HepG2 (cell line): ENCODE results near the gene COX18. TPM values are rescaled to one million over a fixed set of nuclear protein-coding genes. Genes with fewer than 3 reads are reported as not detected.

ENCODE experiments used
- ATAC-seq: fragments of 200-7000 bp; cut with Tn5 transposase; 3 replicates; pipeline ENCODE4 v1.9.1; 2020; ENCODE audit warnings: mild to moderate bottlenecking, moderate library complexity
- BruUV-seq: library from RNA; stranded (reverse); fragments of 400-500 nt; replicated peaks from 2 replicates; lab custom pipeline; 2021; lab: Mats Ljungman, UMichigan
- CTCF ChIA-PET: fragments of 300-600 bp; formaldehyde crosslinking; extraction: SDS; loops from one replicate; lab custom pipeline; 2021; ENCODE audit warnings: low total read pairs, inconsistent platforms, low intra/inter-chr PET ratio; lab: Yijun Ruan, JAX
- POLR2A ChIA-PET: fragments of 350-600 bp; sonication (Branson Sonifier 250); formaldehyde crosslinking; loops from one replicate; lab custom pipeline; 2020; ENCODE audit warnings: antibody characterized with exemption, inconsistent platforms; lab: Yijun Ruan, JAX
- DNase-seq: peaks from one replicate; pipeline ENCODE4 v3.0.0-alpha.2; 2015; ENCODE audit warnings: low spot score
- FAIRE-seq: peaks from 3 replicates; lab custom pipeline; 2011; peaks lifted over from hg19 to GRCh38; lab: Jason Lieb, UNC
- H2AFZ ChIP-seq: one replicate; pipeline ENCODE4 v1.6.1; 2011; ENCODE audit warnings: low read length, inconsistent platforms
- H3K27ac ChIP-seq: fragments of 300-600 bp; 3 replicates; pipeline ENCODE4 v1.8.0; 2011; ENCODE audit warnings: mixed run types, mild to moderate bottlenecking, mixed read lengths, low read length, inconsistent platforms; ENCODE audit not compliant: insufficient read depth; ENCODE audit errors: extremely low read length
- H3K27me3 ChIP-seq, 2 experiments: fragments of 200-600 bp in 1 of 2; 2 replicates in 1 of 2; 3 replicates in 1 of 2; pipeline versions ENCODE4 v1.6.0 to v1.8.0; 2011; ENCODE audit warnings: low read length in 2 of 2, mild to moderate bottlenecking in 2 of 2, moderate library complexity in 2 of 2, inconsistent platforms in 1 of 2; ENCODE audit not compliant: insufficient read depth in 2 of 2, control insufficient read depth in 1 of 2
- H3K36me3 ChIP-seq, 2 experiments: fragments of 200-600 bp in 1 of 2; replicated peaks in 1 of 2; 2 replicates in 1 of 2; 3 replicates in 1 of 2; pipeline versions ENCODE4 v1.5.1 to v1.8.0; 2011; ENCODE audit warnings: low read length in 2 of 2, inconsistent platforms in 1 of 2; ENCODE audit not compliant: insufficient read depth in 2 of 2, control insufficient read depth in 1 of 2
- H3K4me1 ChIP-seq: 2 replicates; pipeline ENCODE4 v1.5.1; 2012; ENCODE audit warnings: low read length, inconsistent platforms; ENCODE audit not compliant: insufficient read depth
- H3K4me2 ChIP-seq: 2 replicates; pipeline ENCODE4 v1.6.0; 2011; ENCODE audit warnings: low read depth, low read length, inconsistent platforms
- H3K4me3 ChIP-seq, 3 experiments: fragments of 200-600 bp in 1 of 3; sonication (generic), shearing (Covaris generic) in 1 of 3; replicated peaks in 1 of 3; 2 replicates each; pipeline ENCODE4 v1.5.1; 2011 to 2016; ENCODE audit warnings: low read length in 3 of 3, inconsistent platforms in 2 of 3, low read depth in 2 of 3, mild to moderate bottlenecking in 2 of 3, control low read depth in 1 of 3, mixed read lengths in 1 of 3; ENCODE audit not compliant: insufficient read depth in 1 of 3
- H3K79me2 ChIP-seq: one replicate; pipeline ENCODE4 v1.6.1; 2011; ENCODE audit warnings: low read length, inconsistent platforms; ENCODE audit not compliant: insufficient read depth
- H3K9ac ChIP-seq: 2 replicates; pipeline ENCODE4 v1.6.0; 2011; ENCODE audit warnings: mild to moderate bottlenecking, low read depth, low read length, inconsistent platforms; ENCODE audit not compliant: insufficient read depth
- H3K9me3 ChIP-seq: 2 replicates; pipeline ENCODE4 v1.5.1; 2012; ENCODE audit warnings: mild to moderate bottlenecking, low read length
- H4K20me1 ChIP-seq: 2 replicates; pipeline ENCODE4 v1.6.0; 2011; ENCODE audit warnings: inconsistent platforms, mild to moderate bottlenecking, low read length, moderate library complexity; ENCODE audit not compliant: insufficient read depth
- AHR ChIP-seq: IDR thresholded peaks from 2 replicates; pipeline ENCODE4 v1.6.1; 2018; ENCODE audit warnings: missing genetic modification reagents, missing compliant biosample characterization
- FOXA3 ChIP-seq: IDR thresholded peaks from 2 replicates; pipeline ENCODE4 v1.6.1; 2016; ENCODE audit warnings: missing genetic modification reagents, missing compliant biosample characterization
- FOXP1 ChIP-seq, 2 experiments: fragments of 450-650 bp in 1 of 2; IDR thresholded peaks; 2 replicates each; pipeline ENCODE4 v1.6.1; 2017 to 2018; ENCODE audit warnings: antibody characterized with exemption in 1 of 2
- HDAC2 ChIP-seq: sonication (generic); formaldehyde crosslinking; IDR thresholded peaks from 2 replicates; pipeline ENCODE4 v1.4.0; 2020; ENCODE audit warnings: missing genetic modification reagents
- IKZF1 ChIP-seq: fragments of 450-650 bp; IDR thresholded peaks from 2 replicates; pipeline ENCODE4 v1.7.1; 2016
- JDP2 ChIP-seq: sonication (generic); formaldehyde crosslinking; IDR thresholded peaks from 2 replicates; pipeline ENCODE4 v1.8.1; 2022; ENCODE audit warnings: missing genetic modification reagents, borderline replicate concordance
- JUNB ChIP-seq: sonication (generic); formaldehyde crosslinking; IDR thresholded peaks from 2 replicates; pipeline ENCODE4 v1.8.0; 2022; ENCODE audit warnings: missing genetic modification reagents, mild to moderate bottlenecking, borderline replicate concordance
- MBD4 ChIP-seq: IDR thresholded peaks from 2 replicates; pipeline ENCODE4 v1.6.1; 2012; ENCODE audit warnings: low read length, inconsistent platforms, borderline replicate concordance
- MBNL3 ChIP-seq: fragments of 250-450 bp; sonication (Bioruptor Pico); conservative IDR thresholded peaks from 2 replicates; pipeline ENCODE4 v1.8.0; 2022; ENCODE audit warnings: mild to moderate bottlenecking, inconsistent platforms
- PAF1 ChIP-seq: IDR thresholded peaks from 2 replicates; pipeline ENCODE4 v1.6.1; 2016; ENCODE audit warnings: missing genetic modification reagents, missing compliant biosample characterization
- PHF21A ChIP-seq: sonication (generic); formaldehyde crosslinking; IDR thresholded peaks from 2 replicates; pipeline ENCODE4 v1.5.0; 2020; ENCODE audit warnings: mild to moderate bottlenecking, missing genetic modification reagents
- SMARCC2 ChIP-seq: fragments of 450-650 bp; IDR thresholded peaks from 2 replicates; pipeline ENCODE4 v1.6.1; 2017; ENCODE audit warnings: antibody characterized with exemption, mild to moderate bottlenecking
- SNRNP70 ChIP-seq: fragments of 200-400 bp; formaldehyde crosslinking; IDR thresholded peaks from 2 replicates; pipeline ENCODE4 v1.6.1; 2017; ENCODE audit warnings: mild to moderate bottlenecking, low read depth, low read length, moderate library complexity
- TRIM24 ChIP-seq: sonication (generic); formaldehyde crosslinking; IDR thresholded peaks from 2 replicates; pipeline ENCODE4 v1.8.0; 2022; ENCODE audit warnings: mild to moderate bottlenecking, missing genetic modification reagents
- ZBTB7A ChIP-seq: sonication (generic); formaldehyde crosslinking; IDR thresholded peaks from 2 replicates; pipeline ENCODE4 v1.8.0; 2022; ENCODE audit warnings: mild to moderate bottlenecking, missing genetic modification reagents
- ZNF343 ChIP-seq: sonication (generic); formaldehyde crosslinking; IDR thresholded peaks from 2 replicates; pipeline ENCODE4 v1.4.0; 2020; ENCODE audit warnings: mild to moderate bottlenecking, missing genetic modification reagents
- ZNF660 ChIP-seq: sonication (generic); formaldehyde crosslinking; IDR thresholded peaks from 2 replicates; pipeline ENCODE4 v1.5.1; 2020; ENCODE audit warnings: mild to moderate bottlenecking, low read depth, missing genetic modification reagents, borderline replicate concordance
- ZNF768 ChIP-seq: sonication (generic); formaldehyde crosslinking; IDR thresholded peaks from 2 replicates; pipeline ENCODE4 v1.4.0; 2020; ENCODE audit warnings: missing genetic modification reagents
- WGBS: methylation state at CpG from one replicate; pipeline ENCODE4 v1.1.6; 2017; ENCODE audit warnings: low lambda C conversion rate; 5-methylcytosine and 5-hydroxymethylcytosine counted together
- in situ Hi-C: cut with HindIII; loops from 2 replicates; pipeline ENCODE4 v1.10.0; 2017; ENCODE audit warnings: low pct_unique_long_range_greater_than_20kb; ENCODE audit not compliant: extremely low pct_ligation_motif_present
- intact Hi-C: fragments of 100-400 bp; cut with micrococcal nuclease; formaldehyde crosslinking; loops from one replicate; pipeline ENCODE4 v1.10.0; 2022; ENCODE audit not compliant: unreplicated experiment
- polyA plus RNA-seq, 8 experiments: library from polyadenylated mRNA; depleted of rRNA in 3 of 8; stranded (reverse) in 7 of 8; unstranded in 1 of 8; fragments of >200 nt; fragmentation: Illumina TruSeq in 4 of 8; extraction: Trizol in 4 of 8; gene quantifications; 2 replicates each; pipeline versions ENCODE4 v1.2.1 to v1.2.3, GENCODE V29; 2011 to 2016; ENCODE audit warnings: low read depth in 4 of 8, missing spikeins in 1 of 8, mixed read lengths in 1 of 8; ENCODE audit not compliant: insufficient read depth in 1 of 8
- total RNA-seq, 5 experiments: library from RNA; depleted of rRNA; stranded (reverse); fragments of >200 nt; fragmentation: Illumina TruSeq; extraction: Trizol; gene quantifications; 2 replicates each; pipeline ENCODE4 v1.2.3, GENCODE V29; 2016; ENCODE audit warnings: low read depth in 1 of 5
- TF ChIP-seq, protein P1 (sequence below): IDR thresholded peaks from 2 replicates; pipeline ENCODE4 v1.6.1; 2016; ENCODE audit warnings: mild to moderate bottlenecking
- TF ChIP-seq, protein P2 (sequence below): IDR thresholded peaks from 2 replicates; pipeline ENCODE4 v1.6.1; 2012; ENCODE audit warnings: inconsistent platforms
- TF ChIP-seq, protein P3 (sequence below): sonication (generic); formaldehyde crosslinking; IDR thresholded peaks from 2 replicates; pipeline ENCODE4 v1.4.0; 2020; ENCODE audit warnings: missing genetic modification reagents
- TF ChIP-seq, protein P4 (sequence below): fragments of 450-650 bp; IDR thresholded peaks from 2 replicates; pipeline ENCODE4 v1.6.1; 2016

The COX18 gene
- total and polyA plus RNA-seq, 2 of the 13 experiments (the other 11 are each of a cell fraction or from before 2014, with no cell fraction given), result 8.7 to 21.3 TPM

DNA sequence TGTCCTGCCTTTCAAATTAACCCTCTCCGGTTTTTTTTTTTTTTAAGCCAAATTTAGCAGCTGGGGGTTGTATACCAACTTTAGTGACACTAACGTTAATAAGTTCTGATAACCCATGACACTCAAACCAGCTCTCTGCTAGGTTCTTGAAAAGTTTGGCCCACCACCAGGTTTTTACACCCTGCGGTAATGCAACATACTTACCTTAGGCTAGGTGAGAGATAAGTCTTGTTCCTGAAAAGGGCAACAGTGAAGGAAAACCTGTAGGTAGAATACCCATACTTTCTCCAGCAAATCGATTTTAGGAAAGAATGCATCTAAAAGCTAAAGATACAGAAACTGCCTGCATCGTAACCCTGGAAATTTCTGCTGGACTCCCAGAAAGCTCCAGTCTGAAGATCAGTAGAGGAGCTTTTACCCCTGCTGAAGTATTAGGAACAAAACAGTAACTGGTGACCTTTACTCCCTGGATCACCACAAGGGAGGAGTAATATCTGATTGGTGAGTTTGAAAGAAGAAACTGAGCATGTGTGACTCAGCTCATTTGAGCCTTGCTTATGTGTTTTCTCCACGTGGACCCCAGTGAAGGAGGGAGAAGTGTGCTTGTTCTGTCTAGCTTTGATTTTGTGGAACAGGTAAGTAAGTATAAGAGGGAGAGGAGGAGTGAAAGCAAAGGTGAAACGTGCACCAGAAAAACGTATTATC is 34.4 kb upstream of the COX18 start:
- ATAC-seq (peak; percentile 90), FAIRE-seq (peak; percentile 91), DNase-seq (peak; percentile 93)
- intact Hi-C loops (no loop called here), in situ Hi-C loops (no loop called here)
- H2AFZ ChIP-seq, result no peak overlapping the region
- peak overlapping the region; percentile 63 for H3K9ac ChIP-seq
- no peaks in the 10 kb centered on the region for H3K9me3 ChIP-seq
- 4% methylated on average over 8 of the region's 8 CpGs for WGBS
- peaks cover 6 to 46% of the 10 kb centered on the region in 2 experiments; a peak in 4 of 5 replicates for H3K36me3 ChIP-seq
- peak overlapping the region; percentile 30 to 62 (median 59) for H3K4me3 ChIP-seq
- no peaks in the 10 kb centered on the region for H4K20me1 ChIP-seq
- H3K27me3 ChIP-seq, result no peaks in the 10 kb centered on the region
- peak overlapping the region; percentile 83 for H3K27ac ChIP-seq
- ChIA-PET POLR2A (interaction anchor here (1.0 to 1.2 kb wide), 4 partner anchors 13 to 154 kb away, joined by 3 to 13 read pairs (median 4); partner anchors contain the start of gene ANKRD17), CTCF (no interaction called here)
- H3K4me2 ChIP-seq, result peak overlapping the region; percentile 67
- BruUV-seq, result TSS peak; percentile 42
- H3K4me1 ChIP-seq, result peaks cover 31% of the 10 kb centered on the region
- H3K79me2 ChIP-seq, result peaks cover 32% of the 10 kb centered on the region
- TF ChIP-seq FOXP1 (IDR thresholded peaks at IDR 0.05) (no peak), FOXP1 (CRISPR knock-in tag; IDR thresholded peaks at IDR 0.05) (0 out of 2 replicates have a peak, but pooled peaks have one; percentile 16), JUNB (peak; percentile 77), PAF1 (CRISPR knock-in tag) (0 out of 2 replicates have a peak, but pooled peaks have one; percentile 59), FOXA3 (0 out of 2 replicates have a peak, but pooled peaks have one; percentile 38), ZNF768 (CRISPR knock-in tag) (no peak), MBNL3 (CRISPR knock-in tag) (no peak), TRIM24 (CRISPR knock-in tag) (no peak), SMARCC2 (no peak), HDAC2 (CRISPR knock-in tag) (0 out of 2 replicates have a peak, but pooled peaks have one; percentile 35), AHR (CRISPR knock-in tag) (no peak), ZNF343 (CRISPR knock-in tag) (no peak), JDP2 (no peak), ZBTB7A (CRISPR knock-in tag) (no peak), PHF21A (CRISPR knock-in tag) (peak; percentile 47; the same call in 1 of the 2 replicates), MBD4 (peak; percentile 86; the same call in 1 of the 2 replicates), SNRNP70 (no peak), IKZF1 (no peak), ZNF660 (CRISPR knock-in tag) (no peak)
- TF ChIP-seq, protein P1, sequence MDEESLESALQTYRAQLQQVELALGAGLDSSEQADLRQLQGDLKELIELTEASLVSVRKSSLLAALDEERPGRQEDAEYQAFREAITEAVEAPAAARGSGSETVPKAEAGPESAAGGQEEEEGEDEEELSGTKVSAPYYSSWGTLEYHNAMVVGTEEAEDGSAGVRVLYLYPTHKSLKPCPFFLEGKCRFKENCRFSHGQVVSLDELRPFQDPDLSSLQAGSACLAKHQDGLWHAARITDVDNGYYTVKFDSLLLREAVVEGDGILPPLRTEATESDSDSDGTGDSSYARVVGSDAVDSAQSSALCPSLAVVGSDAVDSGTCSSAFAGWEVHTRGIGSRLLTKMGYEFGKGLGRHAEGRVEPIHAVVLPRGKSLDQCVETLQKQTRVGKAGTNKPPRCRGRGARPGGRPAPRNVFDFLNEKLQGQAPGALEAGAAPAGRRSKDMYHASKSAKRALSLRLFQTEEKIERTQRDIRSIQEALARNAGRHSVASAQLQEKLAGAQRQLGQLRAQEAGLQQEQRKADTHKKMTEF (CRISPR knock-in tag), result peak; percentile 52; the same call in 1 of the 2 replicates
- TF ChIP-seq, protein P2, sequence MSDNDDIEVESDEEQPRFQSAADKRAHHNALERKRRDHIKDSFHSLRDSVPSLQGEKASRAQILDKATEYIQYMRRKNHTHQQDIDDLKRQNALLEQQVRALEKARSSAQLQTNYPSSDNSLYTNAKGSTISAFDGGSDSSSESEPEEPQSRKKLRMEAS, result peak; percentile 97
- TF ChIP-seq, protein P3, sequence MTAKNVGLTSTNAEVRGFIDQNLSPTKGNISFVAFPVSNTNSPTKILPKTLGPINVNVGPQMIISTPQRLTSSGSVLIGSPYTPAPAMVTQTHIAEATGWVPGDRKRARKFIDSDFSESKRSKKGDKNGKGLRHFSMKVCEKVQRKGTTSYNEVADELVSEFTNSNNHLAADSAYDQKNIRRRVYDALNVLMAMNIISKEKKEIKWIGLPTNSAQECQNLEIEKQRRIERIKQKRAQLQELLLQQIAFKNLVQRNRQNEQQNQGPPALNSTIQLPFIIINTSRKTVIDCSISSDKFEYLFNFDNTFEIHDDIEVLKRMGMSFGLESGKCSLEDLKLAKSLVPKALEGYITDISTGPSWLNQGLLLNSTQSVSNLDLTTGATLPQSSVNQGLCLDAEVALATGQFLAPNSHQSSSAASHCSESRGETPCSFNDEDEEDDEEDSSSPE (CRISPR knock-in tag), result peak; percentile 72
- TF ChIP-seq, protein P4, sequence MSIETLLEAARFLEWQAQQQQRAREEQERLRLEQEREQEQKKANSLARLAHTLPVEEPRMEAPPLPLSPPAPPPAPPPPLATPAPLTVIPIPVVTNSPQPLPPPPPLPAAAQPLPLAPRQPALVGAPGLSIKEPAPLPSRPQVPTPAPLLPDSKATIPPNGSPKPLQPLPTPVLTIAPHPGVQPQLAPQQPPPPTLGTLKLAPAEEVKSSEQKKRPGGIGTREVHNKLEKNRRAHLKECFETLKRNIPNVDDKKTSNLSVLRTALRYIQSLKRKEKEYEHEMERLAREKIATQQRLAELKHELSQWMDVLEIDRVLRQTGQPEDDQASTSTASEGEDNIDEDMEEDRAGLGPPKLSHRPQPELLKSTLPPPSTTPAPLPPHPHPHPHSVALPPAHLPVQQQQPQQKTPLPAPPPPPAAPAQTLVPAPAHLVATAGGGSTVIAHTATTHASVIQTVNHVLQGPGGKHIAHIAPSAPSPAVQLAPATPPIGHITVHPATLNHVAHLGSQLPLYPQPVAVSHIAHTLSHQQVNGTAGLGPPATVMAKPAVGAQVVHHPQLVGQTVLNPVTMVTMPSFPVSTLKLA, result peak; percentile 91
